HG03135 (cell line): ENCODE results near the gene SOX6.

Experiments
- ATAC-seq: cut with Tn5 transposase; IDR thresholded peaks from one replicate; pipeline ENCODE4 v1.9.1; 2021; ENCODE audit warnings: mild to moderate bottlenecking, moderate library complexity; ENCODE audit not compliant: unreplicated experiment

Gene SOX6

DNA sequence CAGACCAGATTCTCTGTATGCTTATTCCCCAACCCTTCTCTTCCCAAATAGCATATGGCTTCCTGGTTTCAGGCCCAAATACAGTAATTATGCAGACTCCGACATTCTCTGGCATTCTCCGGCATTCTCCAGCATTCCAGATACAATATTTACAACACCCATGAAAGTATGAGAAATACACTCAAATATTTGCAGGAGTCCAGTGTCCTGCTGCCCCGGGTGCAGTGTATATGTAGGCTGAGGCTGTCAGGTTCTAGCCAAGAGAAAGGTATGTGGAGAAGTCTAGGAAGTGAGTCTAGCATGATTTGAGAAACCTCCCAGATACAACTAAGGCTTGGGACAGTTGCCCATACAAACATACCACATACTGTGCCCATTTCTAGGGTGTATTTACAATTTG is 160.7 kb downstream of the SOX6 start:
- ATAC-seq, result no peak

DNA sequence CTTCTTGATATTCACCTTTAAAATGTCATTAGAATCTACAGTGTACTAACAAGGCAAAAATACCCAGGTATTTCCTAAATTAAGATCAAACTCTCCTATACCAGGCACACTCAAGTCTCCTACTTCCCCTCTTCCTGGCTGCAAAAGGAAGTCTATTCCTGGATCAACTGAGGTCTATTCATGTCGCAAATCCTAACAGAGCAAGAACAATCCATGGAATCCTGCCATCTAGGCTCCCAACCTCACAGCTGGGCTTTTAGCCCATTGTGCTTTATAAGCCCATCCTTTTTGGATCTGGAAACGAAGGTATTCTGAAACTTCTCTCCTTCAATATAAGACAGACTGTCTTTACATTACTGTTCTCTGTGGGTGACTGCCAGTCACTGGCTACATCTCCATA is 161.8 kb downstream of the SOX6 start:
- ATAC-seq, result no peak

DNA sequence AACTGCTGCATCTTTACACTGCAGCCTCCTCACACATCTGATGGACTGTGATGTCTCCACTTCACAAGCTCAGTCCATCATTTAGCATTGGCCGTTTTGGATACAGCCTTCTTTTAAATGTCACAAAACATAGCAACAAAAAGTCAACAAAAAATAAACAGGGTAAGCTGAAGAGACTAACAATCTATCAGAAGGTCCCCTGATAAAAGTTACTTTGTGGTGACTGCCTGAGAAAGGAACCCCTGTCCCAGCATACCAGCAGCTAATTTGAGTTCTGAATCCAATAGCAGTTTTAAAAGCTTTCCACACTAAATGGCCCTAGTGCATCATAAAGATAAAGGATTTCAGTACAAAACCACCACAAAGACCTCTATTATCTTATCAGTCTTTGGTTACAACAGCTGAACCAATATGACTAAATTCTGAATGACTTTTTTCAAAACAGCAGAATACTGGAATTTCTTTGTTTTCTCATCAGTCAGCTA is 162.4 kb downstream of the SOX6 start:
- no peak for ATAC-seq

DNA sequence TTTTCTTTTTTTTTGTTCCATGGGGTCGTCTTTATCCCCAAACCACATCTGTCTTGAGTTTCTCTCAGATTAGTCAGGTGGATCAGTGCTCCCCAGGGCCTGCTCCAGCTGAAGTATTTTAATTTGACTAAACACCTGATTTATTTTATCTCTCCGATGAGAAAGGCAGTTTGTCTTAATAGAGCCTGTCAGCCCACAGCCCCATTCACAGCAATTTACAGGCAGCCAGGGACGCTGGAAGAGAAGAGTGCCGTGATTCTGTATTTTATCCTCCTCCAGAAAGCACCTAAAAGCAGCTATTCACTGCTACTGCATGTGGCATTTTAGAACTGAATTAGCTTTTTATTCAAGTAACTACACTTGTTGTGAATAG is 164.5 kb downstream of the SOX6 start:
- ATAC-seq, result no peak

DNA sequence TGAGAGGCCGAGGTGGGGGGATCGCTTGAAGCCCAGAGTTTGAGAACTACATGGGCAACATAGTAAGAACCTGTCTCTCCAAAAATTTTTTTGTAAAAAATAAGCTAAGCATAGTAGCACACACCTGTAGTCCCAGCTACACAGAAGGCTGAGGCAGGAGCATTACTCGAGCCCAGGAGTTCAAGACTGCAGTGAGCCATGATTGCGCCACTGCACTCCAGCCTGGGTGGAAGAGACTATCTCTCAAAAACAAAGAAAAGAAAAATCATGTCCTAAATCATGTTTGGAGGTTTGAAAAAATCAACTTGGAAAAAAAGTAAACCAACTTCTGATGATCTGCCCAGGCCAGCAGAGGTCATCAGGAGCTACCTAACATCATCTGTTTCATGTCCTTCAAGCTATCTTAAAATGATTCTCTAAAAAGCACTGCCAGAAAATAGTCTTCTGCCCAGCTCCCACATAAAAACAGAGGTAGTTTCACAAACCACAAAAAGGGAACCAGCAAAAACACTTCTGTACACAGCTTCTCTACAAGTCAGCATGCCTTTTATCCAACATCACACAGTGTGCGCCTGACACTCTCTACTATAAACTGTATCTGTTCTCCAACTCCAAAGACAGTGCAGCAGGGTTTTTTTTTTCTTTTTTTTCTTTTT is 165.0 kb downstream of the SOX6 start:
- ATAC-seq, result no peak

DNA sequence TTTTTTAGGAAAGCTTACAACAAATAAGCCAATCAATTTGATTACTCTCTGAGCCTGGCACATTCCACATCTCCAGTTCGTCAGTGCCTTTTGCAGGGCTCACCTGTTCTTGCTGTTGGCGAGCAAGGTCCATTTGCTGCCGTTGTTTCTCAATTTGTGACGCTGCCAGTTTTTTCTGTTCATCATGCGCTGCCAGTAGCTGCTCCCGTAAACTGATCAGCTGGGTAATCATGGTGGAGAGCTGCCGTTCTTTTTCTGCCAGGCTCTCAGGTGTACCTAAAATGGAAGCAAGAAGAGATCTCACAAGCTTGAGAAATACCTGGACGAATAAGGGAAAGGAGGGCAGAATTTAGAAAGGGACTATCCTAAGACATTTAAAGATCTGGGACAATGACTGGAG is 169.7 kb downstream of the SOX6 start:
- no peak for ATAC-seq

DNA sequence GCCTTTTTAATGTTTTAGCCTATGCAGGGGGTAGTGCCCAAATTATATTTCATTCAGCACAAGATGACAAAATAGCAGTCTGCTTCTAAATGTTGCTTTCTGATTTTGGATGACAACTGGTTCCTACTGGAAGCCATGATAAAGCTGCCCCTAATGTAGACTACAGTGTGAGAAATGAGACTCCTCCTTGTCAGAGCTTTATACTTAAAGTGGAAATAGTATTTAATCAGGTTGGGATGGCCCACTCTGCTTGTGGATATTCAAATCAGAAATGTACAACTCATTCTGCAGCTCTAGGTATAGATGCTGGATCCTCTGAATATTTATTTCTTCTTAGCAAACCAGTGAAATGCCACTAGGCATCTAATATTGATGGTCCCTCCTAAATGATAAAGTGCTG is 171.3 kb downstream of the SOX6 start:
- ATAC-seq, result no peak

DNA sequence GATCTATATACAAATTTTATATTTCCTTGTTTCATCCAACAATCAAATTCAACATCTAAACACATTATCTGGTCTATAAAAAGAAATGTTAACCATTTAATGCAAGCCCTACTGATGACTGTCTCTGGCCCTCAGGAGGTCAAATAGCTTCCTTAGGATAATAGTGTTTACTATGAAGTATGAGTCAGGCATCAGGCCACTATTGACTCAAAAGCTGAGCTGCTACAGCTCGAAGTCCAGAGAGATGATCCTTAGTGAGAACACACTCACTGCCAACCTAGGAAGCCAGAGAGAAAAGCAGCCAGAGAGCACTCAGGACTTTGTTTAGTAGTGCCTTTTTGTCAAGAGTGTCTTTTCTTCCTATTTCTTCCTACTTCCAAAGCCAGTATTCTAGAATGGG is 171.8 kb downstream of the SOX6 start:
- ATAC-seq, result no peak

DNA sequence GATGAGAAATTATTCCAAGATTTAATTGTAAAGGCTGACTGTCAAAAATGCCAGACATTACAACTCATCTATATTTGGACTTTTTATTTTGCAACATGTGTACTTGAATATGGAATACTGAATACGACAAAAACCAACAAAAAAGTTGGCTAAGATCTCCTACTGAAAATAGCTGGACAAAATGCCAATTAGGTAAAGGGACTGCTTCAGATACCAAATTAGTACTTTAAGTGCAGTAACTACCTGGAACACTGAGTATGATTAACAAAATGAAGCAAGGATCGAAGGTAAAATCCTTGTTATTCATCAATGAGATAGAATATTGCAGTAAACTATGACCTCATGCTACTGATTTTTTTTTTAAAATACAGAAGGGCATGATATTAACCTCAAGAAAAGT is 173.8 kb downstream of the SOX6 start:
- ATAC-seq, result no peak

DNA sequence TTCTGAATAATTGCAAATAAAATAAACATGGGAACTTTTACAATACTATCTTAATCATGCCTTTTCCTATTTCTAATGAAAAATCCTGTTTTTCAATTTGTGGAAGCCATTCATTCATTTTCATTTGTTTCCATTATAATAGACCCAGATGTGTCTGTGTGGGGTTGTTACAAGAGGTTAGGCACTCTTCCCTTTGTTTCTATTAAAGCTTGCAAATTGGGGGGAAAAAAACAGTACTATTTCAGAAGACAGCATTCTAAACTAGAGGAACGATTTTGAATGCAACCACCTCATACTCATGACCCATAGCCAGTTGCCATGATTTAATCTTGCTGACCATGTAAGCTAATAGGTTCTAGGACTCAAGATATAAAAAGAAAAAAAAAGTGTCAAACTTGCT is 175.5 kb downstream of the SOX6 start:
- ATAC-seq, result no peak

DNA sequence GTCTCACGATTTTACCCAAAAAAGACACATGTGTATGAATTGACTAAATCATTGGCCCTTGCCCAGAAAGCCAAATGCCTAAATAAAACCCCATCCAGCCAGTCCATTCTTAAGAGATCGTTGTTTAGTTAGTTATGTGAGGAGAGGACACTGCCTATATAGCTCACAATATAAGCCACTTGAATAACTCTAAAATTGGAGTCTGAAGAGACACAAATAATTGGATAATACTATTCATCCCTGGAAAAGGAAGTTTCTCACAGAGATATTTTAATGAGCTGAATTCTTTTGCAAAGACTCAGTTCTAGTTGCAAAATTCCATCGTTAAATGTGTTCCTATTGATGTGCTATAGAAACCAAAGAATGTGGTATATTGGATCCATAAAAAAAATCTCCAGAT is 176.7 kb downstream of the SOX6 start:
- ATAC-seq, result no peak

DNA sequence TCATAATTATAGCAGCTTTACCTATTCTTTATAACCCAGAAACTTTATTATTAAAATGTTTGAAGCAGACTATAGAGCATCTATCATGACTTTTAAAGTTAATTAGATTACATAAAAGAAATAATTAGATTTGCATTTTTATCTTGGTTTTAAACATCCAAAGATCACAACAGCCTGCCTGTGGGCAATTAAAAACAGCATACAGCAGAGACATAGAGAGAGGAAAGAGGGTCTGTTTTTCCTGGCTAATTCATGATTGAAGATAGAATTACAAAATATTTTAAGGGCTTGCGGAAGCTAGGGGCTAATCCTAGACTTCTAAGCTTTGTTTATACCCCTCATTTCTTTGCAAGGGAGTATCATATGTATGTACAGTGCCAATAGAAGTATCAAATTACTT is 178.1 kb downstream of the SOX6 start:
- no peak for ATAC-seq

DNA sequence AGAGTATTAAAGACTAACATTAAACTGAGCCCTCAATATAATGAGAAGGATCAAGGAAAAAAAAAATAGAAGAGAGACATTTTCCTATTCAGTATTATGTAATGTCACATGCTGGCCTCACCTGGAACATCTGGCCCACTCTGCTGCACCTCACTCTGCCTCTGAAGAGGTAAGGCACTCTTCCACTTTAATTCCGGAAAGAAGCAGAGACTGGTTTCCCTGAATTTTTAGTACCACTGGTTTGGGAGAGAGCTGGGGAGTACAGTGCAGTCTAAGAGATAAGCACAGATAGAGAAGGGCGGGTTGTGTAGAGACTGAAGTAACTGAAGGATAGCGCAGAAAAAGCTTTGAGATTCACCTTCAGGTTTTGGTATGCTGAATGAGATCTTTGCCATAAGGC is 178.7 kb downstream of the SOX6 start:
- ATAC-seq, result no peak

DNA sequence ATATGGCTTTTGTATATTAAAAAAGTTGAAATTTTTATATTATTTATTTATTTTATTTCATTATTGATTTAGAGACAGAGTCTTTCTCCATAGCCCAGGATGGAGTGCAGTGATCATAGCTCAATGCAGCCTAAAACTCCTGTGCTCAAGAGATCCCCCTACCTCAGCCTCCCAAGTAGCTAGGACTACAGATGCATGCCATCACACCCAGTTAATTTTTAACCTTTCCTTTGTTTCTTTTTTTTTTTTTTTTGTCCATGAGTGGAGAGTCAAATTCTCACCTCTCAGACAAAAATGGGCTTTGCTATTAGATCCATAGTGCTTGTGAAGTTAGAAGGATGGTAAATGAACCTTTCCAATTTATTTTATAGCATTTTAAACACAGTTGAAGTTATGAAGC is 182.5 kb downstream of the SOX6 start:
- no peak for ATAC-seq

DNA sequence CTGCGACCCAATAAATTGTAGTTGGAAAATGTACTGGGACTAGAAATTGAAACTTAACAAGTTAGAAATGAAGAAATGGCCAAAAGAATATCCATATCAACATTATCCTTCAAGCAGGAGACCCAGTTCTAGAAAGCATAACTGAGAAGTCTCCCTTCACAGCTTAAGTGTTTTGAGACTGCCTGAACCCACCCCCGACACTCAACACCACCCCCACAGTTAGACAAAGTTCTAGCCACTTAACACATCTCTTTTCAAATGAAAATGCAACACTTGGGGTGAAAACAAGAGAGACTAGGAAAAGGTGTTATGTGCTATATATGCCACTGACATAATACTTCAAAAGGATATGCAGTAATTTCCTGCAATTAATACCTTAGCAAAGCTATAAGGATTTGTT is 184.5 kb downstream of the SOX6 start:
- no peak for ATAC-seq

DNA sequence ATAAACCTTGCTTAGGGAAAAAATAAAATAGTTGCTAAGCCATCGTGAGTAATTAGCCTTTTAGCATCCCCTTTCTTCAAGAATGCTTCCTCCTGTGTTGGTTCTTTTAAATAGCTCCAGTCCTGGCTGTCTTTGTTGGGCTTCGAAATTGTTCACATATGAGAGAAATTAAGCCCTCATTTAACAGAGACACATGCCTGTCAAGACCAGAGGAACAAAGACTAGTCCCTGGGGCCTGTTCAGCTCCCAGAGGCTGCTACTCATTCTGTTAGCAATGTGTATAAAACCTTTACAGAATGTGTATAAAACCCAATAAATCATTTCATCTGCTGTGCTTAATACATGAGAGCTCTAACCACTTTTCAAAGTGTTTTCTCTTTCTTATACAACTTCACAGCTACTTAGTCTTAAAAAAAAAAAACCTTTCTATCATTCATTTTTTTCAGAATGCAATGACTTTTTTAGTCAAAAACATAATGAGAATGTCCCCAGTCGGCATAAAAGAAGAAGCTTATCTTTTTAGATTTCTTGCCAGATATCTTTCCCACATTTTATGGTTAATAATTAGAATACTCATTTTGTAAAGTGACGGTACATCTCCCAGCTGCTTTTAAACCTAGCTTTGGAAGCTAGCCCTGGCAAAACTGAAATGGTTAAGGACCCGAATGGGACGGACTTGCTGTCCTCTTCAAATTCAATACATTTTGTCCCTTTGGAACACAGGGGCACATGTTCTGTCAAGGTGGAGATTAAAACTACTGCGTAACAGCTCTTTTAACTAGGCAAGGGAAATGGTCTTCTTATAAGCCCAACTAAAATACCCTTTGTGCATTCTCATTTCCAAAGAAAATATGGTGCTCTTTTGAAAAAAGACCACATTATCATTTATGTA is 186.1 kb downstream of the SOX6 start:
- ATAC-seq, result no peak

DNA sequence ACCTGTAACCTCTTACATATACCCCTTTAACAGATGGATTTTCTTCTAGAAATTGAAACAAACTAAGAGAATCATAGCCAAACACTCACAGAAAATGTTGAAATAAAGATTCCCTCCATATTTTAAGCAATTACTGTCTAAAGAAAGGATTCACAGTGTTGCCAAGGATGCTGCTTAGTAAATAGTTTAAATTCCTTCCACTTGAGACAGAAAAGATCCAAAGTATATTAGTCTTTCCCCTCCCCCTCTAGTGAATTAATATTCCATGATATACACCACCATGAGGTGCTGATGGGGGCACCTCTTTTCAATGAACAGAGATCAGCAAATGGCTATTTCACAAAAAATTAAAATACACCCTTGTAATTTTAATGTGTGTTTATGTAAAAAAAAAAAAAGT is 186.8 kb downstream of the SOX6 start:
- ATAC-seq, result no peak

DNA sequence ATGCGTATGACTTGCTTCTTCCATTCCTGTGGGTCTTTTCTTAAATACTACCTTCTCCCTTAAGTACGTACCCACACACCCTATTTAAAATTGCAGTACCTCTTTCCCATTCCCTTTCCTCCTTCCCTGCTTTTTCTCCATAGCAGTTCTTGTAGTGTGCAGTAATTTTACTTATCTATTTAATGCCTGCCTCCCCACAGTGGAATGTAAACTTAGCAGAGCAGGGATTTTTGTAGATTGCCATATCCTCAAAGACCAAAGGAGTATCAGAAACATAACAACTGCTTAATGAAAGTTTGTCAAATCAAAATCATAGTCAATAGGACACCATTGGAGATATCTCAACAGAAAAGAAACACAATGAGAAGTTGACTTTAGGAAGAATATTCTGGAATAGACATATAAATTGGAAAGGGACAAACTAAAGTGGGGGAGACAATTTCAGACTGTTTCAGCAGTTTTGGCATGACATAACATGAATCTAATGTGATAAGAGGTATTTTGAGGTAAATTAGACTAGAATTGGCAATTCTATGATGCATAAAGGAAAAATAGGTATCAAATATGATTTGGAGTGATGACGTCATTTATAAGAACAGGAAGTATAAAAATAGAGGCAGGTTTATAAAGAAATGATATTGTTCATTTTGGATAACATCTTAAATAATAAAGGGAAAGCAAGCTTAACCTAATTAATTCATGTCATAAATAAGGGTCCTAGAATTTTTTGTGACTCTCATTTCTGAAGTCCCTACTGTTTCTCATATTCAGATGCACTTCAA is 188.4 kb downstream of the SOX6 start:
- ATAC-seq, result no peak

DNA sequence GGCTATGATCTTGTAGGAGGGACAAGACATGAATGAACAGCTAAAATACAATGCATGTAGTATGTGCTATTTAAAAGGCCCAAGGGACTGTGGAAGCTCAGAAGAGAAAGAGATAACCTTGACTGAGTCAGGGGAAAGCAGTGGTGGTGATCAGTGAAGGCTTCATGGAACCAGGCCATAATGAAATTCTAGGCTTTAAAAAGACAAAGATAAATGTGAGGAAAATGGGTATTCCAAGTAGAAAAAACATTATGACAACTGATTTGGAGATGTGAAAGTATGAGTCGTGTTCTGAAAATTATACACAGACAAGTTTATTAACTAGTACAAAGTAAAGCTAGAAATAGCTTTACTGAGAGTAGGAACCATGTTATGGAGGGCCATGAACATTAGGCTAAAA is 189.8 kb downstream of the SOX6 start:
- ATAC-seq, result no peak

DNA sequence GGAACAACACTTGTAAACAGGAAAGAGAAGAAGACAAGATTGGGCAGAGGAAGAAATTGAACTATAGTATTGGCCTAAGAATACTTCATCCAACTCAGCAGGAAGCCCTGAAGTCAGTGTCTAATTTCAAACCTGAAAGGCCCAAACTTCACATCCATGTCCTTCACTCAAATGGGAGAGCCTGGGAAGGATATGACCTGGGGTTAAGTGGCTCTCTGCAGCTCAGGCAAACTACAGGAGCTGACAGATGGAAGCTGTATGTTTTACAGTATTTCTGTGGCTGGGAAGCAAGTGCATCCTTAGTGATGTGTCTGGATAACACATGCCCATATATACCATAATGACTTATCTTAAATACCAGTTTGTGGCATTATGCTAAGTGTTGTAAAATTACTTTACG is 196.2 kb downstream of the SOX6 start:
- no peak for ATAC-seq

DNA sequence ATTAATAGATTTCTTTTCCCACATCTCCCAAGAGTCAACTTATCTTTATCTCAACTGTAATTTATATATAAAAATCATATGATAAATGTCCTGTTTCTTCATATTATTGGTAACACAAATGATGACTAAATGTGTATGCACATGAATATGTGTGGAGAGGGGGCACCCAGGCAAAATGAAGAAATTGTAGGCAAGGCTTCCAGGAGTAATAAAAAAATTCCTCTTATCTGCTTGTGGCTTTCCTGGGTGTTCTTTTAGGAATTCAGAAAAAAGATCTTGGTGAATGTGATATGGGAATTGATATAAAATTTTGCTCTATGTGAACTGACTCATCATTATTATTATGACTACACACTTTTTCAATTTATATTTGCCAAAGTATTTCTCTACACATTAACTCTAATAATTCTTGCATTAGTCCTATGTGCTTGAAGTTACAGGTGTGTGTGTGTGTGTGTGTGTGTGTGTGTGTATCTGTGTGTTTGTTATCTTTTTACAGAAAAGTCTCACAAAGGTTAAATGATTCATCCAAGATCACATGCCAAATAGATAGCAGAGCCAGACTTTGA is 197.8 kb downstream of the SOX6 start:
- ATAC-seq, result no peak
